Superior temporal gyrus (tissue), 1 donor: Measurements from ENCODE around the gene FBN1.

ENCODE experiments used
- DNase-seq: peaks from one replicate; pipeline ENCODE4 v3.0.0-alpha.2; 2016; ENCODE audit errors: extremely low spot score

FBN1 gene

GRCh38 chr15:48553559-48553958, 92.0 kb downstream of the FBN1 start:
- no peak for DNase-seq

- no peak for DNase-seq
Measured at GRCh38 chr15:48550822-48551525, 94.5 kb downstream of the FBN1 start.

GRCh38 chr15:48548455-48548854, 97.1 kb downstream of the FBN1 start:
- DNase-seq, result no peak

GRCh38 chr15:48547286-48547685, 98.2 kb downstream of the FBN1 start:
- DNase-seq, result no peak

- no peak for DNase-seq
Measured at GRCh38 chr15:48546296-48546695, 99.2 kb downstream of the FBN1 start.

- DNase-seq, result no peak
Measured at GRCh38 chr15:48544778-48545177, 100.7 kb downstream of the FBN1 start.

GRCh38 chr15:48541341-48542278, 103.9 kb downstream of the FBN1 start:
- DNase-seq, result no peak

- no peak for DNase-seq
Measured at GRCh38 chr15:48540756-48541155, 104.8 kb downstream of the FBN1 start.

- DNase-seq, result no peak
Measured at GRCh38 chr15:48538941-48539340, 106.6 kb downstream of the FBN1 start.

- no peak for DNase-seq
Measured at GRCh38 chr15:48537271-48538113, 108.0 kb downstream of the FBN1 start.

GRCh38 chr15:48536681-48537091, 108.8 kb downstream of the FBN1 start:
- DNase-seq, result no peak

GRCh38 chr15:48533982-48534381, 111.5 kb downstream of the FBN1 start:
- no peak for DNase-seq

- DNase-seq, result no peak
Measured at GRCh38 chr15:48532946-48533345, 112.6 kb downstream of the FBN1 start.

GRCh38 chr15:48530528-48530927, 115.0 kb downstream of the FBN1 start:
- no peak for DNase-seq

GRCh38 chr15:48528921-48529320, 116.6 kb downstream of the FBN1 start:
- no peak for DNase-seq

GRCh38 chr15:48527517-48527916, 118.0 kb downstream of the FBN1 start:
- DNase-seq, result no peak

GRCh38 chr15:48522911-48523310, 122.6 kb downstream of the FBN1 start:
- no peak for DNase-seq

- DNase-seq, result no peak
Measured at GRCh38 chr15:48522123-48522522, 123.4 kb downstream of the FBN1 start.

GRCh38 chr15:48520376-48521155, 124.9 kb downstream of the FBN1 start:
- no peak for DNase-seq

GRCh38 chr15:48516121-48516520, 129.4 kb downstream of the FBN1 start:
- DNase-seq, result no peak

GRCh38 chr15:48515500-48515899, 130.0 kb downstream of the FBN1 start:
- DNase-seq, result no peak
